DND-41 (cell line): ENCODE results near the gene HM13.

Experiments
- ATAC-seq: fragments of 200-7000 bp; cut with Tn5 transposase; 3 replicates; pipeline ENCODE4 v1.9.1; 2021; ENCODE audit warnings: low read depth; ENCODE audit not compliant: insufficient read depth
- DNase-seq: peaks from one replicate; pipeline ENCODE4 v3.0.0-alpha.2; 2020
- H2AFZ ChIP-seq: 2 replicates; pipeline ENCODE4 v1.6.0; 2012; ENCODE audit warnings: low read depth, low read length
- H3K27ac ChIP-seq: 2 replicates; pipeline ENCODE4 v1.5.1; 2012; ENCODE audit warnings: low read length, inconsistent platforms
- H3K27me3 ChIP-seq: fragments of 200-600 bp; sonication (generic); 2 replicates; pipeline ENCODE4 v1.6.0; 2012; ENCODE audit warnings: low read length, mild to moderate bottlenecking, inconsistent platforms; ENCODE audit not compliant: insufficient read depth, poor library complexity
- H3K36me3 ChIP-seq: 2 replicates; pipeline ENCODE4 v1.5.1; 2012; ENCODE audit warnings: low read length, inconsistent platforms; ENCODE audit not compliant: insufficient read depth
- H3K4me1 ChIP-seq: 2 replicates; pipeline ENCODE4 v1.5.1; 2012; ENCODE audit warnings: mild to moderate bottlenecking, low read length; ENCODE audit not compliant: insufficient read depth
- H3K4me2 ChIP-seq: 2 replicates; pipeline ENCODE4 v1.6.0; 2012; ENCODE audit warnings: mild to moderate bottlenecking, moderate library complexity, low read length, inconsistent platforms; ENCODE audit not compliant: insufficient read depth
- H3K4me3 ChIP-seq, 2 experiments: fragments of 200-600 bp in 1 of 2; shearing (Covaris generic) in 1 of 2; 2 replicates each; pipeline ENCODE4 v1.5.1; 2012 to 2016; ENCODE audit warnings: inconsistent platforms in 2 of 2, low read length in 2 of 2, mild to moderate bottlenecking in 2 of 2, low read depth in 1 of 2, moderate library complexity in 1 of 2
- H3K79me2 ChIP-seq: 2 replicates; pipeline ENCODE4 v1.6.0; 2012; ENCODE audit warnings: low read length, inconsistent platforms; ENCODE audit not compliant: insufficient read depth
- H3K9ac ChIP-seq: 2 replicates; pipeline ENCODE4 v1.6.0; 2012; ENCODE audit warnings: low read depth, mild to moderate bottlenecking, inconsistent platforms, low read length, moderate library complexity
- H3K9me3 ChIP-seq: 2 replicates; pipeline ENCODE4 v1.5.1; 2012; ENCODE audit warnings: low read length, moderate library complexity, mild to moderate bottlenecking, inconsistent platforms; ENCODE audit not compliant: insufficient read depth, severe bottlenecking
- H4K20me1 ChIP-seq: 2 replicates; pipeline ENCODE4 v1.6.0; 2012; ENCODE audit warnings: low read length; ENCODE audit not compliant: insufficient read depth
- CTCF ChIP-seq: IDR thresholded peaks from 2 replicates; pipeline ENCODE4 v1.5.1; 2012; ENCODE audit warnings: borderline replicate concordance, low read length, moderate library complexity, mild to moderate bottlenecking; ENCODE audit not compliant: poor library complexity, severe bottlenecking; ENCODE audit errors: extremely low read depth
- EZH2 ChIP-seq: IDR thresholded peaks from 3 replicates; pipeline ENCODE4 v1.6.1; 2012; ENCODE audit warnings: borderline replicate concordance, low read depth, mild to moderate bottlenecking, moderate library complexity, low read length, inconsistent platforms; ENCODE audit not compliant: severe bottlenecking

Gene HM13

GRCh38 chr20:31567380-31567720 is 53.1 kb downstream of the HM13 start:
- Histone ChIP-seq H3K36me3 (peaks cover 74% of the 10 kb centered on the region), H3K9me3 (no peaks in the 10 kb centered on the region), H2AFZ (no peak overlapping the region), H3K79me2 (no peaks in the 10 kb centered on the region), H3K9ac (no peak overlapping the region), H3K27ac (no peak overlapping the region), H3K4me1 (peaks cover 3% of the 10 kb centered on the region), H3K4me2 (no peak overlapping the region), H4K20me1 (no peaks in the 10 kb centered on the region), H3K4me3 (no peak overlapping the region), H3K27me3 (no peaks in the 10 kb centered on the region)
- TF ChIP-seq EZH2 (no peak), CTCF (no peak)
- DNase-seq, result no peak
- no peak for ATAC-seq

GRCh38 chr20:31568041-31568731 is 53.9 kb downstream of the HM13 start:
- Histone ChIP-seq H3K4me2 (no peak overlapping the region), H3K4me1 (peaks cover 10% of the 10 kb centered on the region), H3K9me3 (no peaks in the 10 kb centered on the region)

GRCh38 chr20:31568773-31569162 is 54.5 kb downstream of the HM13 start:
- H3K27ac ChIP-seq, result no peak overlapping the region
- H3K4me2 ChIP-seq, result no peak overlapping the region
- H3K9ac ChIP-seq, result no peak overlapping the region

More at GRCh38 chr20:31568041-31568731, 53.9 kb downstream of the HM13 start:
- Histone ChIP-seq H3K9ac (no peak overlapping the region), H3K4me3 (no peak overlapping the region), H3K36me3 (peaks cover 65% of the 10 kb centered on the region), H3K79me2 (no peaks in the 10 kb centered on the region), H2AFZ (no peak overlapping the region), H3K27me3 (no peaks in the 10 kb centered on the region), H4K20me1 (no peaks in the 10 kb centered on the region), H3K27ac (no peak overlapping the region)
- DNase-seq (no peak), ATAC-seq (no peak)
- TF ChIP-seq CTCF (no peak), EZH2 (no peak)

More at GRCh38 chr20:31568773-31569162, 54.5 kb downstream of the HM13 start:
- H2AFZ ChIP-seq, result no peak overlapping the region
- no peak for ATAC-seq
- DNase-seq, result no peak
- H3K79me2 ChIP-seq, result no peaks in the 10 kb centered on the region
- no peaks in the 10 kb centered on the region for H3K9me3 ChIP-seq
- H4K20me1 ChIP-seq, result no peaks in the 10 kb centered on the region
- peaks cover 15% of the 10 kb centered on the region for H3K4me1 ChIP-seq
- H3K4me3 ChIP-seq, result no peak overlapping the region
- no peaks in the 10 kb centered on the region for H3K27me3 ChIP-seq
- H3K36me3 ChIP-seq, result peaks cover 60% of the 10 kb centered on the region
- TF ChIP-seq CTCF (no peak), EZH2 (no peak)
